Glutamatergic neuron (in vitro differentiated cells): ENCODE results near the gene SLC5A10. TPM values are rescaled to one million over a fixed set of nuclear protein-coding genes. Genes with fewer than 3 reads are reported as not detected.
A peak's percentile ranks its signal among the peaks of the same experiment; 100 is the strongest.

Experiments used
- DNase-seq: peaks from one replicate; pipeline ENCODE4 v3.0.0; 2022
- H3K27ac Mint-ChIP-seq: one replicate; pipeline ENCODE4 v1.8.0; 2020; ENCODE audit warnings: mild to moderate bottlenecking, mixed read lengths, inconsistent platforms; ENCODE audit not compliant: unreplicated experiment
- H3K27me3 Mint-ChIP-seq: one replicate; pipeline ENCODE4 v1.8.0; 2020; ENCODE audit warnings: mild to moderate bottlenecking, moderate library complexity, mixed read lengths, inconsistent platforms; ENCODE audit not compliant: unreplicated experiment
- H3K36me3 Mint-ChIP-seq: one replicate; pipeline ENCODE4 v1.8.0; 2020; ENCODE audit warnings: mild to moderate bottlenecking, mixed read lengths, inconsistent platforms; ENCODE audit not compliant: unreplicated experiment
- H3K4me1 Mint-ChIP-seq: one replicate; pipeline ENCODE4 v1.8.0; 2020; ENCODE audit warnings: mild to moderate bottlenecking, low read depth, mixed read lengths, inconsistent platforms; ENCODE audit not compliant: unreplicated experiment
- H3K4me3 Mint-ChIP-seq: one replicate; pipeline ENCODE4 v1.8.0; 2020; ENCODE audit warnings: mild to moderate bottlenecking, mixed read lengths, inconsistent platforms; ENCODE audit not compliant: unreplicated experiment
- H3K9me3 Mint-ChIP-seq: one replicate; pipeline ENCODE4 v1.8.0; 2020; ENCODE audit warnings: mild to moderate bottlenecking, moderate library complexity, mixed read lengths, inconsistent platforms; ENCODE audit not compliant: unreplicated experiment
- CTCF ChIP-seq: fragments of 200-600 bp; sonication (generic); IDR thresholded peaks from one replicate; pipeline ENCODE4 v1.5.0; 2021; ENCODE audit not compliant: partially characterized antibody, unreplicated experiment
- total RNA-seq: library from RNA; stranded (reverse); fragmentation: NEBNext Ultra II Directional; extraction: Animal tissue kit (Norgen Biotek cat#: 25700); gene quantifications from one replicate; pipeline ENCODE4 v1.2.1, GENCODE V29; 2021; ENCODE audit not compliant: unreplicated experiment

Gene SLC5A10
- total RNA-seq, 1 donor from 2014 or later = not detected

DNA sequence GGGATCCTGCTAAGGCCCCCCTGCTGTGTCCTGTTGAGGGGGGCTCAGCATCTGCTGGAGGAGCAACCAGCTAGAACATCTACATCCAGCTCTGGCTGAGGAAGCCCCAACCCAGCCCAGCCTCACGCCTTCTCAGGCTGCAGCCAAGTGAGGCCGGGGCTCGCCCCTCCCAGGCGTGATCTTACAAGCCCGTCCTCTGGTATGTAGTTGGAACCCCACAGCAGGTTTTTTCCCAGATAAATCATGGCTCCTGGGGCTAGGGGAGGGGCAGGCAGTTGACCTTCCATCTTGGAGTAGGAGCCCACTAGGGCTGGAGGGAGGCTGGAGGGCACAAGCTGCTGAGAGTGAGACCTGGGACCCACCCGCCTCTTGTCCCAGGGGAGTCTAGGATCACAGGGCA lies 47.9 kb downstream of the SLC5A10 start:
- TF ChIP-seq CTCF = no peak
- no peak overlapping the region for H3K4me3 Mint-ChIP-seq

DNA sequence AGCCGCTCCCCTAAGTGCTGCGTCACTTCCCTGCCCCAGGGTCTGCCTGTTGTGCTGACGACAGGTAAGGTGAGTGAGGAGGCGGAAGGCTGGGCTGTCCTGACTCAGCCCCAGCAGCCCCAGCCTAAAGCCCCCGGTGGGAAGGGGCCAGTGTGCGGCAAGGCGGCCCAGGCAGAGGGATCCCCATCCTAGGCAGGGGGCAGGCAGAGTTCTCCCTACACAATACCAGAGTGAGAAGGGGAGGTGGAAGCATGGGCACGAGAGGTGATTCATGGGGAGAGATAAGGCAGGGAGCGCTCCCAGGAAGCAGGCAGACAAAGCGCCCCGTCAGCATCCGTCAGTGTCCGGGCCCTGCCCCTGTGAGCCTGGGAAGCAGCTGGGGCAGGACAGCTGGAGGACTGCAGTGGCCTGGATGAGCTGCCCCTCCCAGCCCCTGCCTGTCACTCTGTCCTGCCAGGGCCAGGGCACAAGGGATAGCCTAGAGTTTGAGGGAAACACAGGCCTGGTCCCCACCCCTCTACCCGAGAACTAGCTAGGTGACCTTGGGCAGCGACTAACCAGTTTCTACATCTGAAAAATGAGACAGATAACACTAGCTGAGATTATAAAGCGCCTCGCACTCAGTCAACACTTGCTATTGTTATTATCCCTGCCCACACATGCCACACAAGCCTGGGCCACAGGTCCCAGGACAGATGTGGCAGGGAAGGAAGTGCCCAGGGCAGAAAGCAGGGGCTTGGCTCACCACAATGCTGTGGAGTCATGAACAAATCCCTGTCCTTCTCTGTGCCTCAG lies 48.8 kb downstream of the SLC5A10 start:
- Mint-ChIP-seq H3K27me3 (peaks cover 2% of the 10 kb centered on the region), H3K4me1 (no peaks in the 10 kb centered on the region), H3K4me3 (no peak overlapping the region), H3K9me3 (peaks cover 2% of the 10 kb centered on the region), H3K36me3 (peaks cover 3% of the 10 kb centered on the region), H3K27ac (peak overlapping the region; percentile 22)
- peak; percentile 64 for DNase-seq
- no peak for TF ChIP-seq CTCF

More for the DNA sequence above, 47.9 kb downstream of the SLC5A10 start:
- H3K36me3 Mint-ChIP-seq = peaks cover 11% of the 10 kb centered on the region
- no peak for DNase-seq
- peaks cover 2% of the 10 kb centered on the region for H3K9me3 Mint-ChIP-seq
- no peaks in the 10 kb centered on the region for H3K4me1 Mint-ChIP-seq
- peaks cover 2% of the 10 kb centered on the region for H3K27me3 Mint-ChIP-seq
- H3K27ac Mint-ChIP-seq = no peak overlapping the region

DNA sequence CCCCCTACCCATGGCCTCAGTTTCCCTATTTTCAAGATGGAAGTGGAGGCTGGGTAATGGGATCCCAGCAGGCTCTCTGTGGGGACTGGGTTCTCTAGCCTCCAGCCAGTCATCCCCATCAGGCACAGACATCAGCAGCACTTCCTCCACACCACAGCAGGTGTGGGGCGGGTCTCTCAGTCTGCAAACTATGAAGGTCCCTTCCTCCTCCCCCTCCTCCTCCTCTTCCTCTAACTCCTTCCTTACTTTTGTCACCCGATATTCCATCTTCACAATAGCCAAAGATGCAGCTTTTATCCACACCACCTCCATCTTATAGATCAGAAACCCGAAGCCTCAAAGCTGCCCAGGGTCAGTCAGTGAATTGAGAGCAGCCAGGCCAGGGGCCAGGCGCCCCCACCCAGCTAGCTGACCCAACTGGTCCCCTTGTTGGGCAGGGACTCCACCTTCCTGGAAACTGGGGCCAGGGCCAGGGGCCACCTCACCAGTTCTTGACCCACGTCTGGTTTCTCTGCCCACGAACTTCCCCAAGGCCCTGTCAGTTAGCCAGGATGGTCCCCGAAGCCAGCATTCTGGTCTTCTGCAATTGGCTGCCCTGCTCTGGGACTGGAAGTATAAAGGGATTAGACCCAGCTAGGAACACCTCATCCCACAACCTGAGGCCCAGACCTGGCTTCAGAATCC lies 50.1 kb downstream of the SLC5A10 start:
- Mint-ChIP-seq H3K27ac (no peak overlapping the region), H3K4me3 (no peak overlapping the region), H3K9me3 (no peaks in the 10 kb centered on the region), H3K36me3 (no peaks in the 10 kb centered on the region), H3K4me1 (no peaks in the 10 kb centered on the region), H3K27me3 (peaks cover 2% of the 10 kb centered on the region)
- TF ChIP-seq CTCF = no peak
- DNase-seq = no peak

DNA sequence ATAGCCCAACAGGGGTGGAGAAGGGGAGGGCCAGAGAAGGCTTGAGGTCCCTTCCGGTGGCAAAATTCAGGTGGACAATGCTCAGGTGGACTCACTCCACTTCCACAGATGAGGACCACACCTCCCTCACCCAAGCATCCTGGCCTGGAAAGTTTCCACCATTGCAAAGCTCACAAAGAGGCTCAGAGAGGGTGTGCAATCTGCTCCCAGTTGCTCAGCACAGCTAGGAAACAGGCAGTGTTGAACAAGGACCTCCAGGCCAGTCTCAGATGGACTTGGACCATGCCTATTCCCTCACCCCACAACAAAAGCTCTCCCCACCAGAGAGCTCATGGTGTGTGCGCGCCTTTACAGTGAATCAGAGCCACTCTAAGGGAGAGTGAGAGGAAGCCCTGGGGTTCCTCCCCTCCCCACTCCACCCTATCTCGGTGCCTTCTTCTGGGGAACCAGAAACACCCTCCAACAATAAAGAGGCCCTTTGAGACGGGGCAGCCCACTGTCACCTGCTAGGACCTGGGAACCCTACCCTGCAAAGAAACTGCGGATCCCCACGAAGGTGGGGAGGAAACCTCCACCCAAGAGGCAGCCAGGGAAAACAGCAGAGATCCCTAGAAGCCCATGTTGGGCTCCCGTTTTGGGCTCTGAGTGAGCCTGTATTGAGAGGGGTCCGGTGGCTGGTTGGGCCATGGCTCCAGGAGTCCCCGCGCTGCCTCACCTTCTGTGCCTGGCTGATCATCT lies 51.0 kb downstream of the SLC5A10 start:
- no peak for DNase-seq
- Mint-ChIP-seq H3K4me3 (no peak overlapping the region), H3K9me3 (no peaks in the 10 kb centered on the region)

More for the DNA sequence above, 51.0 kb downstream of the SLC5A10 start:
- no peak for TF ChIP-seq CTCF
- Mint-ChIP-seq H3K27ac (no peak overlapping the region), H3K36me3 (no peaks in the 10 kb centered on the region), H3K4me1 (no peaks in the 10 kb centered on the region), H3K27me3 (peaks cover 2% of the 10 kb centered on the region)
